ENCODE data around the gene SLC18A3. TPM values are rescaled to one million over a fixed set of nuclear protein-coding genes. Genes with fewer than 3 reads are reported as not detected.

SLC18A3 gene
- polyA plus RNA-seq, 1 experiment, result not detected

DNA sequence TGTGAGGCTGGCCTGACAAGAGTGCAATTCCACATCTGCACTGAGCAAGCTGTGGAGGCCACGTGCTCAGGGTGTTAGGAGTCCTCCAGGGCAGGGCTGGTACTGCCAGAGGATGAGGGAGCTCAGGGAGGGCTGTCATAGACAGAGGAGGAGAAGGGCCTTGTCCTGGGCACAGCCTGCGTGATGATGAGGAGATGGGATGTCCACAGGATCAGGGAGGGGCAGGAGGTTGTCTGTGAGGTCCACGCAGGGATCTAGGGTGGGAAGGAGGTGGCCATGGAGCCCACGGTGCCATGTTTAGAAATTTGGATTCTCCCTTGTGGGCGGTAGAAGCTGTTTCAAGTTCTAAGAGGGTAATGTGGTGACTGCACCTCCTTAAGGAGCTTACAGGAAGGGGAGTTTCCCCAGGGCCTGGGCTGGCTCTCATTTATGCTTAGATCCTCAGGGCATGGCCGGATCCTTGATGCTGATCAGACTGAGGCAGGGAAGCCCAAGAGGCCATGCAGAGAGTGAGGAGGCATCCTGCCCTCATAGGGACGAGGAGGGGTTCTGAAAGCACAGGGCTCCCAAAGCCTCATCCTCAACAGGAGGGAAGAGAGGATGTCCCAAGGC, 34.0 kb downstream of the SLC18A3 start:
- Histone ChIP-seq H3K4me3 (ENCODE audit: low read depth, low read length) (no peak overlapping the region), H3K27ac (ENCODE audit: low read depth, low read length) (no peak overlapping the region), H3K9me3 (ENCODE audit: control insufficient read depth, insufficient read depth, low read length) (no peaks in the 10 kb centered on the region; the same call in 1 of the 2 replicates), H3K27me3 (ENCODE audit: control insufficient read depth, insufficient read depth, low read length) (peaks cover 9% of the 10 kb centered on the region)
- no peak for DNase-seq (ENCODE audit: low read depth, low spot score)
- CTCF ChIA-PET, result no interaction called here
- TF ChIP-seq, protein P1, sequence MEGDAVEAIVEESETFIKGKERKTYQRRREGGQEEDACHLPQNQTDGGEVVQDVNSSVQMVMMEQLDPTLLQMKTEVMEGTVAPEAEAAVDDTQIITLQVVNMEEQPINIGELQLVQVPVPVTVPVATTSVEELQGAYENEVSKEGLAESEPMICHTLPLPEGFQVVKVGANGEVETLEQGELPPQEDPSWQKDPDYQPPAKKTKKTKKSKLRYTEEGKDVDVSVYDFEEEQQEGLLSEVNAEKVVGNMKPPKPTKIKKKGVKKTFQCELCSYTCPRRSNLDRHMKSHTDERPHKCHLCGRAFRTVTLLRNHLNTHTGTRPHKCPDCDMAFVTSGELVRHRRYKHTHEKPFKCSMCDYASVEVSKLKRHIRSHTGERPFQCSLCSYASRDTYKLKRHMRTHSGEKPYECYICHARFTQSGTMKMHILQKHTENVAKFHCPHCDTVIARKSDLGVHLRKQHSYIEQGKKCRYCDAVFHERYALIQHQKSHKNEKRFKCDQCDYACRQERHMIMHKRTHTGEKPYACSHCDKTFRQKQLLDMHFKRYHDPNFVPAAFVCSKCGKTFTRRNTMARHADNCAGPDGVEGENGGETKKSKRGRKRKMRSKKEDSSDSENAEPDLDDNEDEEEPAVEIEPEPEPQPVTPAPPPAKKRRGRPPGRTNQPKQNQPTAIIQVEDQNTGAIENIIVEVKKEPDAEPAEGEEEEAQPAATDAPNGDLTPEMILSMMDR (IDR thresholded peaks at IDR 0.05; ENCODE audit: low read depth, low read length), result no peak
- POLR2A ChIA-PET, result no interaction called here

DNA sequence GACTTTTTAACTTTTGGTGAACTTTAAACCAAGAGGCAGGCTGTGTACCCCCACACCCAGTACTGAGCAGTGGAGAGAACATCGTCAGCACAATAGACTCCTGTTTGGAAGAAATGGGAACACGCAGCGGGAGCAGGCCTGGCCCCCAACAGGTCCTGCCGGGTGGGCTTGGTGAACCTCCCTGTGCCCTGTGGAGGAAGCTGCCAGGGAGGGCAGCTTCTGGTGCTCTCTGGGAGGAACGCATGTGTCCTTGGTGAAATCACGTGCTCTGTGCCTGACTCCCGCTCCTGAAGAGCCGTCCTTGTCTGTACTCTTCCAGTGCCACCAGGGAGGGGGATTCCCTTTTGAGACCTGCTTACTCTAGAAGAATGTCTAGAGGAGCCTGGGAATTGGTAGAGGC, 35.3 kb downstream of the SLC18A3 start:
- H3K27ac ChIP-seq (ENCODE audit: low read depth, low read length), result no peak overlapping the region
- ChIA-PET POLR2A (no interaction called here), CTCF (no interaction called here)
- no peak overlapping the region for H3K4me3 ChIP-seq (ENCODE audit: low read depth, low read length)
- H3K27me3 ChIP-seq (ENCODE audit: control insufficient read depth, insufficient read depth, low read length), result peaks cover 6% of the 10 kb centered on the region
- TF ChIP-seq, protein P1 (IDR thresholded peaks at IDR 0.05; ENCODE audit: low read depth, low read length), result no peak
- DNase-seq (ENCODE audit: low read depth, low spot score), result no peak
- H3K9me3 ChIP-seq (ENCODE audit: control insufficient read depth, insufficient read depth, low read length), result no peaks in the 10 kb centered on the region; the same call in 1 of the 2 replicates

DNA sequence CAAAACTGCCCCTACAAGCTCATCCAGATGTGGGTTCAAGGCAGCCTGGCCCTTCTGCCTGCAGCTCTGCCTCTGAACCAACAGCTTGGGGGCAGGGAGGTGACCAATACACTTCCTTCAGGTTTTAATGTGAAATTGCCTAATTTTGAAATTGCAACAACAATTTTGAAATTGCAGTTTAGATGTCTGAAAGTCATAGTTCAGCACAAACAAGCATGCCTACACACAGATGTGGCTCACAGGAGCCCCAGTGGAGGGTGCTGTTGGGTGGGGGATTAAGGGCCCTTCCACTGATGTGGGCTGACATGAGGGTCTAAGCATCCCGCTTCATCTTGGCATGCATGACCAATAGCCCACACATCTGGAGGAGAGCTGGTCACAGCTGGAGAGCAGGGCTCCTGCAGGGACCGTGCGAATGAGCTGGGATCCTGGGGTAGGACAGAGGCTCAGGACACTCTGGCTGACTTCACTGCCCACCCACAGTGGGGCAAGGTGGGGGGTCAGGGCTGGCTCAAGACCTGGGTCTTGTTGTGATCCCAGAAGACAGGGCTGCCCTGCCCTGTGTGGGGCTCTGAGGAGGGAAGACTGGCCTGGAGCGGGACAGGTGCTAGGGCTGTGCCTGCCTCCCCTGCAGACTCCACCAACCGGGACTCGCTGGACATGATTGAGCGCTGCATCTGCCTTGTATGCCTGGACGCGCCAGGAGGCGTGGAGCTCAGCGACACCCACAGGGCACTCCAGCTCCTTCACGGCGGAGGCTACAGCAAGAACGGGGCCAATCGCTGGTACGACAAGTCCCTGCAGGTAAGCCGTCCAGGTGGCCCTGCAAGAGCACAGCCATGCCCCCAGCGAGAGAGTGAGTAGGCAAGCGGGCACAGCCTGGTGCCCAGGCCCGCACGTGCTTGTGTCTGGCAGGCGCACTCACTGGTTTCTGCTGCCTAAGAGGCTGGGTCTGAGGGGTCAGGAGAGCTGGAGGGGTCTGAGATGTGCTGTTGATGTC, 36.1 kb downstream of the SLC18A3 start:
- DNase-seq (ENCODE audit: low read depth, low spot score), result no peak
- Histone ChIP-seq H3K9me3 (ENCODE audit: control insufficient read depth, insufficient read depth, low read length) (no peaks in the 10 kb centered on the region; the same call in 1 of the 2 replicates), H3K4me3 (ENCODE audit: low read depth, low read length) (no peak overlapping the region), H3K27me3 (ENCODE audit: control insufficient read depth, insufficient read depth, low read length) (peaks cover 3% of the 10 kb centered on the region), H3K27ac (ENCODE audit: low read depth, low read length) (no peak overlapping the region)
- TF ChIP-seq, protein P1 (IDR thresholded peaks at IDR 0.05; ENCODE audit: low read depth, low read length), result no peak
- POLR2A ChIA-PET, result no interaction called here
- CTCF ChIA-PET, result no interaction called here

DNA sequence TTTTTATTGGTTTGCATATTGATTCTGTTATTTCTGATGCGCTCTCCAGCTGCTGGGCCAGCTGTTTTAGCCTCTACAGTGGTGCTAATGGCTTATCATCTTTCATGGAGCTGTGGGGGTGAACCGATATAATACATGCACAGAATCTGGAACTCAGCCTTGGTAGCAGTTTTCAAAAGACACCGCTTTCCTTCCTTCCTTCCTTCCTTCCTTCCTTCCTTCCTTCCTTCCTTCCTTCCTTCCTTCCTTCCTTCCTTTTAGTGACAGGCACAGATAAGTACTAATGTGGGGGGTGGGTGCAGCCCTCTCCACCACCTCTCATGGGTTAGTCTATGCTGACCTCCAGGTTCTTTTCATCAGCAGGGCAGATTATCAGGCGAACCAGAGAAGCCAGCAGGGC, 37.4 kb downstream of the SLC18A3 start:
- DNase-seq (ENCODE audit: low read depth, low spot score), result no peak
- TF ChIP-seq, protein P1 (IDR thresholded peaks at IDR 0.05; ENCODE audit: low read depth, low read length), result no peak
- POLR2A ChIA-PET, result no interaction called here
- H3K4me3 ChIP-seq (ENCODE audit: low read depth, low read length), result no peak overlapping the region
- no peaks in the 10 kb centered on the region; the same call in 1 of the 2 replicates for H3K9me3 ChIP-seq (ENCODE audit: control insufficient read depth, insufficient read depth, low read length)
- CTCF ChIA-PET, result no interaction called here
- H3K27ac ChIP-seq (ENCODE audit: low read depth, low read length), result no peak overlapping the region
- H3K27me3 ChIP-seq (ENCODE audit: control insufficient read depth, insufficient read depth, low read length), result peaks cover under 1% of the 10 kb centered on the region
